HEK293 (cell line): ENCODE results near the gene DPH7.
"Not testable (repeated sequence)": the region's sequence is repeated elsewhere in the genome, so short reads cannot be mapped to it uniquely, and the experiment has no call there.

Source experiments
- CTCF ChIA-PET: fragments of 350-600 bp; formaldehyde crosslinking; extraction: SDS; loops from one replicate; lab custom pipeline; 2021; ENCODE audit warnings: antibody characterized with exemption; lab: Yijun Ruan, JAX
- POLR2A ChIA-PET: fragments of 300-600 bp; formaldehyde crosslinking; extraction: SDS; loops from one replicate; lab custom pipeline; 2020; ENCODE audit warnings: antibody characterized with exemption, inconsistent platforms; lab: Yijun Ruan, JAX
- H3K27ac ChIP-seq: fragments of 200-500 bp; sonication (Bioruptor generic); 2 replicates; pipeline ENCODE4 v1.5.1; 2014; ENCODE audit warnings: low read depth, low read length, control low read depth, inconsistent platforms; ENCODE audit errors: extremely low read depth
- H3K36me3 ChIP-seq, 2 experiments: fragments of 200-500 bp in 1 of 2; sonication (Bioruptor generic) in 1 of 2; 1 replicate in 1 of 2; 2 replicates in 1 of 2; pipeline ENCODE4 v1.5.1; 2014 to 2017; ENCODE audit warnings: inconsistent platforms in 2 of 2, low read length in 2 of 2; ENCODE audit not compliant: control insufficient read depth in 2 of 2, insufficient read depth in 1 of 2
- H3K4me1 ChIP-seq: fragments of 200-500 bp; sonication (Bioruptor generic); 2 replicates; pipeline ENCODE4 v1.5.1; 2014; ENCODE audit warnings: mild to moderate bottlenecking, low read length, inconsistent platforms; ENCODE audit not compliant: control insufficient read depth, insufficient read depth
- H3K4me3 ChIP-seq: 2 replicates; pipeline ENCODE4 v1.5.1; 2011; ENCODE audit warnings: low read depth, mild to moderate bottlenecking, control low read depth, low read length, moderate library complexity
- H3K9me3 ChIP-seq: fragments of 200-500 bp; sonication (Bioruptor generic); 2 replicates; pipeline ENCODE4 v1.5.1; 2014; ENCODE audit warnings: low read depth, low read length, inconsistent platforms; ENCODE audit not compliant: control insufficient read depth, insufficient read depth
- ATF2 ChIP-seq: fragments of 450-650 bp; formaldehyde crosslinking; IDR thresholded peaks from 2 replicates; pipeline ENCODE4 v1.5.1; 2016; ENCODE audit warnings: missing biosample characterization, missing genetic modification characterization, low read depth
- CTCF ChIP-seq: fragments of 450-650 bp; formaldehyde crosslinking; IDR thresholded peaks from 2 replicates; pipeline ENCODE4 v1.5.1; 2016; ENCODE audit warnings: missing biosample characterization, missing genetic modification characterization
- OVOL3 ChIP-seq: fragments of 450-650 bp; formaldehyde crosslinking; IDR thresholded peaks from 2 replicates; pipeline ENCODE4 v1.5.1; 2016; ENCODE audit warnings: missing biosample characterization, missing genetic modification characterization
- PATZ1 ChIP-seq: fragments of 450-650 bp; formaldehyde crosslinking; IDR thresholded peaks from 2 replicates; pipeline ENCODE4 v1.5.1; 2016; ENCODE audit warnings: missing biosample characterization, missing genetic modification characterization
- ZBTB10 ChIP-seq: fragments of 450-650 bp; formaldehyde crosslinking; IDR thresholded peaks from 2 replicates; pipeline ENCODE4 v1.5.1; 2016; ENCODE audit warnings: missing biosample characterization, missing genetic modification characterization
- ZFHX2 ChIP-seq: fragments of 450-650 bp; formaldehyde crosslinking; conservative IDR thresholded peaks from 2 replicates; pipeline ENCODE4 v1.5.1; 2016; ENCODE audit warnings: missing biosample characterization, missing genetic modification characterization
- ZNF16 ChIP-seq: fragments of 450-650 bp; formaldehyde crosslinking; IDR thresholded peaks from 2 replicates; pipeline ENCODE4 v1.5.1; 2016; ENCODE audit warnings: low read depth, missing biosample characterization, missing genetic modification characterization
- ZNF362 ChIP-seq: fragments of 450-650 bp; formaldehyde crosslinking; IDR thresholded peaks from 2 replicates; pipeline ENCODE4 v1.5.1; 2016; ENCODE audit warnings: missing biosample characterization, missing genetic modification characterization
- ZSCAN16 ChIP-seq: fragments of 450-650 bp; formaldehyde crosslinking; IDR thresholded peaks from 2 replicates; pipeline ENCODE4 v1.5.1; 2016; ENCODE audit warnings: missing biosample characterization, missing genetic modification characterization

Gene DPH7

GRCh38 chr9:137626464-137626863, 47.7 kb upstream of the DPH7 start:
- TF ChIP-seq ZNF16 (no peak), ATF2 (0 out of 2 replicates have a peak, but pooled peaks have one; percentile 26)
- TF ChIP-seq, all 188 proteins: peak for 1
- Histone ChIP-seq H3K4me3 (no peak overlapping the region), H3K4me1 (peaks cover 4% of the 10 kb centered on the region), H3K36me3 (peaks cover 0 to 5% of the 10 kb centered on the region in 2 experiments; a peak in 2 of 3 replicates), H3K27ac (no peak overlapping the region), H3K9me3 (no peaks in the 10 kb centered on the region)
- ChIA-PET CTCF (interaction anchor here (0.6 kb wide), 1 partner anchor 59 kb away, joined by 4 read pairs; no protein-coding TSS in a partner anchor), POLR2A (interaction anchor here (1.5 kb wide), 1 partner anchor 35 kb away, joined by 3 read pairs; no protein-coding TSS in a partner anchor)

GRCh38 chr9:137622211-137622610, 43.5 kb upstream of the DPH7 start:
- H3K4me3 ChIP-seq, H3K4me1 ChIP-seq, H3K9me3 ChIP-seq, H3K27ac ChIP-seq: not testable (repeated sequence)
- CTCF ChIA-PET = interaction anchor here (0.6 to 1.2 kb wide), 4 partner anchors 20 to 44 kb away, joined by 3 to 7 read pairs (median 3); no protein-coding TSS in a partner anchor
- POLR2A ChIA-PET = interaction anchor here (1.9 kb wide), 1 partner anchor 17 kb away, joined by 6 read pairs; the partner anchor contains the start of gene ARRDC1
- peaks cover 0 to 11% of the 10 kb centered on the region in 2 experiments; a peak in 2 of 3 replicates for H3K36me3 ChIP-seq

GRCh38 chr9:137621131-137621757, 42.5 kb upstream of the DPH7 start:
- H3K4me1 ChIP-seq = no peaks in the 10 kb centered on the region
- H3K4me3 ChIP-seq = no peak overlapping the region
- no peak overlapping the region for H3K27ac ChIP-seq
- CTCF ChIA-PET = interaction anchor here (0.5 to 1.4 kb wide), 9 partner anchors 9 to 75 kb away, joined by 3 to 6 read pairs (median 3); no protein-coding TSS in a partner anchor
- POLR2A ChIA-PET = interaction anchor here (1.9 kb wide), 1 partner anchor 16 kb away, joined by 6 read pairs; the partner anchor contains the start of gene ARRDC1
- TF ChIP-seq OVOL3 (tag by site-specific recombination) (no peak), ZNF362 (tag by site-specific recombination) (0 out of 2 replicates have a peak, but pooled peaks have one; percentile 28), ZFHX2 (tag by site-specific recombination) (0 out of 2 replicates have a peak, but pooled peaks have one; percentile 16), CTCF (tag by site-specific recombination) (0 out of 2 replicates have a peak, but pooled peaks have one; percentile 10), PATZ1 (no peak)
- H3K36me3 ChIP-seq = peaks cover 0 to 18% of the 10 kb centered on the region in 2 experiments; a peak in 2 of 3 replicates
- H3K9me3 ChIP-seq = no peaks in the 10 kb centered on the region

- ChIA-PET POLR2A (interaction anchor here (1.9 kb wide), 1 partner anchor 15 kb away, joined by 6 read pairs; the partner anchor contains the start of gene ARRDC1), CTCF (interaction anchor here (0.5 to 1.8 kb wide), 8 partner anchors 9 to 76 kb away, joined by 3 to 6 read pairs (median 4); no protein-coding TSS in a partner anchor)
- Histone ChIP-seq H3K36me3 (peaks cover 0 to 24% of the 10 kb centered on the region in 2 experiments; a peak in 2 of 3 replicates), H3K9me3 (no peaks in the 10 kb centered on the region), H3K27ac (no peak overlapping the region), H3K4me3 (no peak overlapping the region), H3K4me1 (no peaks in the 10 kb centered on the region)
- TF ChIP-seq ATF2 (no peak), ZSCAN16 (tag by site-specific recombination) (0 out of 2 replicates have a peak, but pooled peaks have one; percentile 49), ZBTB10 (tag by site-specific recombination) (no peak)
Measured at GRCh38 chr9:137620581-137620980, 41.9 kb upstream of the DPH7 start.
